ENCODE data around the gene CRLF1. TPM values are rescaled to one million over a fixed set of nuclear protein-coding genes. Genes with fewer than 3 reads are reported as not detected.

CRLF1 gene
- total RNA-seq = 10 to 100 TPM; 21.2 to 65.5 (median 47.9) TPM

- Histone ChIP-seq H3K27ac (no peak within 1 kb of the TSS), H3K36me3 (no peaks in the 10 kb centered on the region), H3K27me3 (peaks cover 78% of the 10 kb centered on the region), H3K4me1 (peaks cover 55% of the 10 kb centered on the region), H3K4me3 (peak within 1 kb of the TSS; percentile 52), H3K9me3 (no peaks in the 10 kb centered on the region)
- no peak for DNase-seq (ENCODE audit: low spot score in 2 of 2)
- TF ChIP-seq CTCF (IDR thresholded peaks at IDR 0.05) (no peak), POLR2AphosphoS5 (IDR thresholded peaks at IDR 0.05) (no peak), POLR2A (IDR thresholded peaks at IDR 0.05) (no peak)
- 2% methylated on average over 5 of the region's 116 CpGs for WGBS
Observed at GRCh38 chr19:18606281-18607225, at the start of gene CRLF1. Gene CRLF1 (minus strand): TSS chr19:18606799. CDS start chr19:18606656, 143 bp downstream.

DNA sequence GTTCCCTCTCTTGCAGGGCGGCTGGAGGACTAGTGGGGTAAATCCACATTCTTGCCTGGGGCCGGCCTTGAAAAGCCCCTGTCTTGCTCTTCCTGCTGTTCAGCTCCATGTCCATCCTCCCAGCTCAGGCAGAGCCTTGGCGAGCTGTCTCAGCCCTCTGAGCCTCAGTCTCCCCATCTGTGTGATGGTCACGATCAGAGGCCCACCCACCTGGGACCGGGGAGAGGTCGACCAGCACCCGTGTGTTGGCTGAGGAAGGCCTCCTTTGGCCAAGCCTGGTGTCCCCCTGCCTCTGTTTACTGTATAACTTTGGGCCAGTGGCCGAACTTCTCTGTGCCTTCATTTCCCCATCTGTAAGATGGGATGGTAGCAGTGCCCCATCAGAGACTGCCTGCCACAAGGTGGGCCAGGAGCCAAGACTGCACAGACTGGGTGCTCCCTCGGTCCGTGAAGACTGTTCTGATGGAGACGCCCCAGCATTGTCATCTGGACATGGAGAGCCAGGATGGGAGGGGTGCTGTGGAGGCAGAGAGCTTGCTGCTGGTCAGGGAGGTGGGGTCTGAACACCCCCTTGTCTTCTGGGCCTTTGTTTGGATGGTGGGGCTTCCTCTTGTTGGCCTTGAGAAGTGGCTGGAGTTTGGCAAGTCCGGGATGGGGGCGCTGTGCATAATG, 48.7 kb upstream of the CRLF1 start:
- TF ChIP-seq CTCF (IDR thresholded peaks at IDR 0.05) = no peak
- no peak for TF ChIP-seq POLR2AphosphoS5 (IDR thresholded peaks at IDR 0.05)
- TF ChIP-seq POLR2A (IDR thresholded peaks at IDR 0.05) = no peak
- TF ChIP-seq EP300 (IDR thresholded peaks at IDR 0.05) = no peak
- peaks cover 45% of the 10 kb centered on the region for H3K4me1 ChIP-seq
- WGBS = 85% methylated on average over 5 of the region's 13 CpGs
- no peak overlapping the region for H3K4me3 ChIP-seq
- H3K27ac ChIP-seq = no peak overlapping the region
- no peak for DNase-seq (ENCODE audit: low spot score in 2 of 2)
- no peaks in the 10 kb centered on the region for H3K9me3 ChIP-seq
- no peaks in the 10 kb centered on the region for H3K36me3 ChIP-seq
- no peaks in the 10 kb centered on the region for H3K27me3 ChIP-seq

- peaks cover 45% of the 10 kb centered on the region for H3K4me1 ChIP-seq
- no peaks in the 10 kb centered on the region for H3K27me3 ChIP-seq
- H3K36me3 ChIP-seq = no peaks in the 10 kb centered on the region
- H3K27ac ChIP-seq = no peak overlapping the region
- H3K9me3 ChIP-seq = no peaks in the 10 kb centered on the region
- TF ChIP-seq CTCF (IDR thresholded peaks at IDR 0.05) (no peak), POLR2A (IDR thresholded peaks at IDR 0.05) (no peak), EP300 (IDR thresholded peaks at IDR 0.05) (no peak), POLR2AphosphoS5 (IDR thresholded peaks at IDR 0.05) (no peak)
- H3K4me3 ChIP-seq = no peak overlapping the region
- 95% methylated on average over 7 of the region's 7 CpGs for WGBS
- DNase-seq (ENCODE audit: low spot score in 2 of 2) = no peak
Observed at GRCh38 chr19:18654469-18654868, 47.9 kb upstream of the CRLF1 start.

DNA sequence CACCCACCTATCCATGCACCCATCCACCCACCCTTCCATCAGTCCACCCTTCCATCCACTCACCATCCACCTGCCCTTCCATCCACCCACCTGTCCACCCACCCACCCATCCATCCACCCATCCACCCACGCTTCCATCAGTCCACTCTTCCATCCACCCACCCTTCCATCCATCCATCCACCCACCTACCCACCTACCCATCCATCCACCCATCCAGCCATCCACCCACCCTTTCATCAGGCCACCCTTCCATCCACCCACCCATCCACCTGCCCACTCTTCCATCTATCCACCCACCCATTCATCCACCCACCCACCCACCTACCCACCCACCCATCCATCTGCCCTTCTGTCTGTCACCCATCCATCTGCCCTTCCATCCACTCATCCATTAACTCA, 47.3 kb upstream of the CRLF1 start:
- Histone ChIP-seq H3K36me3 (no peaks in the 10 kb centered on the region), H3K4me3 (no peak overlapping the region), H3K9me3 (no peaks in the 10 kb centered on the region), H3K4me1 (peaks cover 46% of the 10 kb centered on the region), H3K27me3 (no peaks in the 10 kb centered on the region), H3K27ac (no peak overlapping the region)
- TF ChIP-seq EP300 (IDR thresholded peaks at IDR 0.05) (no peak), CTCF (IDR thresholded peaks at IDR 0.05) (no peak), POLR2A (IDR thresholded peaks at IDR 0.05) (no peak), POLR2AphosphoS5 (IDR thresholded peaks at IDR 0.05) (no peak)
- no peak for DNase-seq (ENCODE audit: low spot score in 2 of 2)
- WGBS = 95% methylated on average over 1 of the region's 1 CpG

DNA sequence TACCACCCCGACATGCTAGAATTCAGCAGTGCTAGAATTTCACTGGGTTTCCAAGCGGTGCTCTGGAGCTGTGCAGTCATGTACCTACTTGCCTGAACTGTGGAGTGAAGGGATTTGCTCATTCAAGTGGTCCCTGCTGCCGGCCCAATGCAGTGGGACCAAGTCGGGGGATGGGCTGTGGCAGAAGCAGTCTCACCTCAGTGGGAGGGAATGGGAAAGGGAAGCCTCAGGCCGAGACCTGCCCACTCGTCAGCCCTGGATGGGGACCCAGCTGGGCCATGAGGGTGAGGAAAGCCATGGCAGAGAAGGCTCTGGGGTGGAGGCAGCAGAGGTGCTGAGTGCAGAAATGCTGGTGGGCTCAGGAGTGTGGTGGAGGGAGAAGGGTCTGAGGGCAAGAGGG, 45.1 kb upstream of the CRLF1 start:
- Histone ChIP-seq H3K4me1 (peaks cover 34% of the 10 kb centered on the region), H3K27ac (no peak overlapping the region), H3K4me3 (no peak overlapping the region), H3K9me3 (no peaks in the 10 kb centered on the region), H3K36me3 (no peaks in the 10 kb centered on the region), H3K27me3 (no peaks in the 10 kb centered on the region)
- TF ChIP-seq POLR2AphosphoS5 (IDR thresholded peaks at IDR 0.05) (no peak), CTCF (IDR thresholded peaks at IDR 0.05) (no peak), EP300 (IDR thresholded peaks at IDR 0.05) (no peak), POLR2A (IDR thresholded peaks at IDR 0.05) (no peak)
- DNase-seq (ENCODE audit: low spot score in 2 of 2) = no peak
- WGBS = 71% methylated on average over 4 of the region's 6 CpGs
